Activated CD8-positive, alpha-beta T cell treated with anti-CD3 and anti-CD28 coated beads, Interleukin-2, amount 10 ng/mL, durations not matched to agents 7 days and 5 days (primary cell): ENCODE measurements around the gene OPTC. TPM values are rescaled to one million over a fixed set of nuclear protein-coding genes. Genes with fewer than 3 reads are reported as not detected.
"Not testable (repeated sequence)": the region's sequence is repeated elsewhere in the genome, so short reads cannot be mapped to it uniquely, and the experiment has no call there.

Source experiments
- ATAC-seq: fragments of 150-1000 bp; cut with Tn5 transposase; one replicate; pipeline ENCODE4 v1.10.0; 2021; ENCODE audit warnings: moderate library complexity
- CTCF ChIA-PET: fragments of 350-600 bp; sonication (Branson Sonifier 250); formaldehyde crosslinking; loops from one replicate; lab custom pipeline; 2021; ENCODE audit warnings: antibody characterized with exemption; lab: Charles Lee
- POLR2A ChIA-PET: fragments of 350-600 bp; sonication (Branson Sonifier 250); formaldehyde crosslinking; loops from one replicate; lab custom pipeline; 2021; ENCODE audit warnings: antibody characterized with exemption; lab: Charles Lee
- DNase-seq: peaks from one replicate; pipeline ENCODE4 v3.0.0-alpha.2; 2020
- H3K27ac Mint-ChIP-seq: one replicate; pipeline ENCODE4 v1.8.0; 2021; ENCODE audit warnings: mild to moderate bottlenecking, mixed read lengths
- H3K27me3 Mint-ChIP-seq: one replicate; pipeline ENCODE4 v1.8.0; 2021; ENCODE audit warnings: low read depth, mixed read lengths
- H3K36me3 Mint-ChIP-seq: one replicate; pipeline ENCODE4 v1.8.0; 2021; ENCODE audit warnings: low read depth, mixed read lengths
- H3K4me1 Mint-ChIP-seq: one replicate; pipeline ENCODE4 v1.8.0; 2021; ENCODE audit warnings: low read depth, mixed read lengths
- H3K4me3 Mint-ChIP-seq: one replicate; pipeline ENCODE4 v1.8.0; 2021; ENCODE audit warnings: mild to moderate bottlenecking, mixed read lengths
- H3K9me3 Mint-ChIP-seq: one replicate; pipeline ENCODE4 v1.8.0; 2022; ENCODE audit warnings: mixed read lengths; ENCODE audit not compliant: insufficient read depth
- total RNA-seq, 2 experiments: library from RNA; stranded (reverse); gene quantifications; one replicate each; pipeline ENCODE4 v1.2.3, GENCODE V29; 2021

OPTC gene, protein sequence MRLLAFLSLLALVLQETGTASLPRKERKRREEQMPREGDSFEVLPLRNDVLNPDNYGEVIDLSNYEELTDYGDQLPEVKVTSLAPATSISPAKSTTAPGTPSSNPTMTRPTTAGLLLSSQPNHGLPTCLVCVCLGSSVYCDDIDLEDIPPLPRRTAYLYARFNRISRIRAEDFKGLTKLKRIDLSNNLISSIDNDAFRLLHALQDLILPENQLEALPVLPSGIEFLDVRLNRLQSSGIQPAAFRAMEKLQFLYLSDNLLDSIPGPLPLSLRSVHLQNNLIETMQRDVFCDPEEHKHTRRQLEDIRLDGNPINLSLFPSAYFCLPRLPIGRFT
- not detected for total RNA-seq

DNA sequence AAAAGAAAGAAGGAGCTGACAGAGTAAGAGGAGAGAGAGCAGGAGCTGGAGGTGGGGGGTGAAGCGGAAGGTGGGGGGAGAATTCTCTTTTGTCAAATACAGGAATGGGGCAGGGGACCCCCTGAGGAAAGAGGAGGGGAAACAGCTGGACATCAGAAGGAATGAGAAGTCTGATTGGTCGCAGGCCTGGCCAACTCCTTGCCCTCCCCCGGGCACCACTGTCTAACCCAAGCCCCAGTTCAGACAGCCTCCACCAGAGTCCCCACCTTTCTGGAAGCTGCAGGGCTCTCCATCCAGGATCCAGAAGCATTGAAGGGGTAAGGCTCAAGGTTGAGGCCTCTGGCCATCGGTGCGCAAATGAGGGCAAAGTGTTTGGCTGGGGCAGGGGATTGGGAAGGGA is at the start of gene OPTC:
Gene OPTC, plus strand, starts transcription at position 253 of the 400 bp plus-strand sequence. CDS start 1,853 bp downstream, outside the sequence.
- CTCF ChIA-PET: interaction anchor here (0.7 to 2.8 kb wide), 8 partner anchors 10 to 322 kb away, joined by 3 to 14 read pairs (median 4); no protein-coding TSS in a partner anchor
- no peak for ATAC-seq
- Mint-ChIP-seq H3K4me1 (no peaks in the 10 kb centered on the region), H3K9me3 (no peaks in the 10 kb centered on the region), H3K27ac (no peak within 1 kb of the TSS), H3K36me3 (no peaks in the 10 kb centered on the region), H3K4me3 (no peak within 1 kb of the TSS), H3K27me3 (peaks cover 6% of the 10 kb centered on the region)
- no peak for DNase-seq
- POLR2A ChIA-PET: no interaction called here

GRCh38 chr1:203444171-203444576 is 49.8 kb upstream of the OPTC start:
- Mint-ChIP-seq H3K27me3 (peaks cover 34% of the 10 kb centered on the region), H3K9me3 (no peaks in the 10 kb centered on the region), H3K36me3 (no peaks in the 10 kb centered on the region), H3K27ac (no peak overlapping the region), H3K4me3 (no peak overlapping the region), H3K4me1 (no peaks in the 10 kb centered on the region)
- no peak for ATAC-seq
- ChIA-PET CTCF (no interaction called here), POLR2A (no interaction called here)
- DNase-seq: no peak

DNA sequence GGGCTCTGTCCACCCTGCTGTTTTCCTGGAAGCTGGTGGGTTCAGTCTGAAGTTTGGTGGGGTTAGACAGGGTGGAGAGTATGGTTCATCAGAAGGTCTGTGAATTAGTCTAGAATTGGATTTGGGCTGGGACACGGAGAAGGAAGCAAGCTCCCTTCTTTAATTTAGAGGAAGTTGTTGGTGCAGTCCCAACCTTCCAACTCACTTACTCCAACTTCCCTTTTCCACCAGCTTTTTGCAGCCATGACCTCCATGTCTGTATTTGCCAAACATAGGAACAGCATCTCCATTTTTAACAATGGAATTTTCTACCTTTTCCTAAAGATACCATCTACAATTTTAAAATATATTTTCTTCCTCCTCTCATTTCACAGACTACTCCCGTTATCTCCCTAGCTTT is 46.8 kb upstream of the OPTC start:
- Mint-ChIP-seq H3K27me3 (peaks cover 41% of the 10 kb centered on the region), H3K4me1 (no peaks in the 10 kb centered on the region)
- CTCF ChIA-PET: interaction anchor here (0.9 kb wide), 1 partner anchor 41 kb away, joined by 3 read pairs; no protein-coding TSS in a partner anchor

DNA sequence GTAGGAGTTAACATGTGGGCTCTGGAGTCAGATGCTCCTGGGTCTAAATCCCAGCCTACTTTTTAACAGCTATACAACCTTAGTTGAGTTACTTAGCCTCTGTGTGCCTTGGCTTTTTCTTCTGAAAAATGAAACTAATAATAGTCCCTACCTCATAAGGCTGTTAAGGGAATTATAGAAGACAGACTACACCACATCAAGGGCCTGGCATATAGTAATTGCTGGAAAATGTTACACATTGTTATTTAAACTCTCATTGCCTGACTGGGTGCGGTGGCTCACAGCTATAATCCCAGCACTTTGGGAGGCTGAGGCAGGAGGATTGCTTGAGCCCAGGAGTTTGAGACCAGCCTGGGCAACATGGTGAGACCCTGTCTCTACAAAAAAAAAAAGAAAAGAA is 46.4 kb upstream of the OPTC start:
- H3K9me3 Mint-ChIP-seq, ATAC-seq, H3K4me1 Mint-ChIP-seq, POLR2A ChIA-PET, H3K4me3 Mint-ChIP-seq, DNase-seq, H3K27ac Mint-ChIP-seq, H3K36me3 Mint-ChIP-seq: not testable (repeated sequence)
- H3K27me3 Mint-ChIP-seq: peaks cover 38% of the 10 kb centered on the region
- CTCF ChIA-PET: interaction anchor here (0.9 kb wide), 2 partner anchors 40 to 180 kb away, joined by 3 read pairs; no protein-coding TSS in a partner anchor

More for the DNA sequence above, 46.8 kb upstream of the OPTC start:
- Mint-ChIP-seq H3K4me3 (no peak overlapping the region), H3K9me3 (no peaks in the 10 kb centered on the region), H3K27ac (no peak overlapping the region), H3K36me3 (no peaks in the 10 kb centered on the region)
- POLR2A ChIA-PET: no interaction called here
- DNase-seq (no peak), ATAC-seq (no peak)

DNA sequence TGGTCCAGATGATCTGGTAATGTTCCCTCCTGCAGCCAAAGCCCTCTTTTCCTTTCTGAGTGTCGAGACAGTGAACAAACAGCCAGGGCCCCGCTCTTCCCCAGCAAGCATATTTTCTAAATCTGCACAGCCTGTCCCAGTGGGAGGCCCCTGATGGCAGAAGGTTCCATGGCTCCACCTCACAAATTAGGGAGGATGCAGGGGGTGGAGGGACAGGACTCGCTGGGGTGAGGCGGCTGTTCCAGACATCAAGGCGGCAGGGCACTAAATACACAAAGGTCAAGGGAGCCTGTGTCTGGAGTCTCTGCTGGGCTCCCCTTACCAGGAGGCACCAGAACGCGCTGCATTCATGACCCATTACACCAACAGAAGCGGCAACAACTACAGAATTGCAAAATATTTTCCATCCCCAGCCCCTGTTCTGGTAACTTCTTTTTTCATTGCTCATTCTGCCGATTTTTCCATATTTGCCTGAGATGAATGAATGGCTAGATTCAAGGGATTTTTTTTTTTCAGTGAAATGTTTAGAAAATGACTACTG is 45.4 kb upstream of the OPTC start:
- Mint-ChIP-seq H3K4me3 (no peak overlapping the region), H3K27me3 (peaks cover 37% of the 10 kb centered on the region), H3K36me3 (no peaks in the 10 kb centered on the region), H3K9me3 (no peaks in the 10 kb centered on the region), H3K4me1 (no peaks in the 10 kb centered on the region), H3K27ac (no peak overlapping the region)
- CTCF ChIA-PET: interaction anchor here (0.9 kb wide), 1 partner anchor 181 kb away, joined by 3 read pairs; no protein-coding TSS in a partner anchor
- no peak for ATAC-seq
- POLR2A ChIA-PET: no interaction called here
- DNase-seq: no peak

DNA sequence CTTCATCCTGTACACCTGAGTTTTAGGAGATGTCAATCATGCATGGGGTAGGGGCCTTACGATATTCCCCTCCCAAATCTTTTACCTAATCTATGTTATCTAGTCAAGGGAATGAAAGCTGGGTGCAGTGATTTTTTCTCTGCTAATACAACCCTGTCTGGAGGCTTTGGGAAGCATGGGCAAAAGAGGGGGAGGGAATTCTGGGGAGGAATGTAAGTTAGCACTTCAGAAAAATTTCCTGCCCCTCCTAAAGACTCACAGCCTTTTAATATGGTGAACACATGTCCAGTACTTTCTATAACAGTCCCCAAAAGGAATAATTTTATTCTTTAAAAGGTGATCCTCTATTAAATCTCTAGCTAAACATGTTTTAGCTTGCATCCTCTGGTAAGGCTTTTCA is 44.0 kb upstream of the OPTC start:
- CTCF ChIA-PET: no interaction called here

DNA sequence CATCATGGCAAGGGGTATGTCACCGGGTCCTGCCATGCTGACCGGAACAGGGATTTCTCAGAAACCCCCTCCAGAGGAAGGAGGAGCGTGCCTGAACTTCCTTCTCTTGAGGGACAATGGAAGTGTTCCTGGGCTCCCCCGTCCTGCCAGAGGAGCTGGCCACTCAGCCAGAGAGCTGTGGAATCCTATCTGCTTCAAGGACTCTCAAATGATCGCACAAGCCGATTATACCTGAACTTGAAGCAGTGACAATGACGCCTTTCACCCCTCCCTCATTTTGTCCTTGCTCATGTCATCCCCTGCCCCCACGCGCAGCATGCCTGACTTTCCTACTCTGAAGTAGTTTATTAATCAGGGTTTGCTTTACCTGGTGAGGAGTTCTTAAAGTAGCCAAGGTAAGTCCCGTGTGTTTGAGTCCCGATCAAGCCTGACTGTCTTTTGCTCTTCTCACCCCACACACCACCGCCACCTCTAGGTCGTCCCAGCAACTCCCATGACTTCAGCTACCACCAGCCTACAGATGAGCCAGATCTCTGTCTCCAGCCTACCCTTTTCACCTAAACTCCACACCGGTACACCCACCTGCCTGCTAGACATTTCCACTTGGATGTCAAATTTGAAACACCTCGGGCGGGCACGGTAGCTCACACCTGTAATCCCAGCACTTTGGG is 43.3 kb upstream of the OPTC start:
- Mint-ChIP-seq H3K27me3 (peaks cover 36% of the 10 kb centered on the region), H3K36me3 (no peaks in the 10 kb centered on the region), H3K4me3 (no peak overlapping the region), H3K4me1 (no peaks in the 10 kb centered on the region), H3K27ac (no peak overlapping the region), H3K9me3 (no peaks in the 10 kb centered on the region)
- DNase-seq: no peak
- CTCF ChIA-PET: no interaction called here
- POLR2A ChIA-PET: no interaction called here
- no peak for ATAC-seq

More for the DNA sequence above, 44.0 kb upstream of the OPTC start:
- POLR2A ChIA-PET: no interaction called here
- no peak overlapping the region for H3K4me3 Mint-ChIP-seq
- DNase-seq (no peak), ATAC-seq (no peak)
- H3K27me3 Mint-ChIP-seq: peaks cover 37% of the 10 kb centered on the region
- H3K9me3 Mint-ChIP-seq: no peaks in the 10 kb centered on the region
- H3K36me3 Mint-ChIP-seq: no peaks in the 10 kb centered on the region
- no peaks in the 10 kb centered on the region for H3K4me1 Mint-ChIP-seq
- H3K27ac Mint-ChIP-seq: no peak overlapping the region

- no peak for ATAC-seq
- ChIA-PET POLR2A (no interaction called here), CTCF (interaction anchor here (2.8 kb wide), 1 partner anchor 185 kb away, joined by 7 read pairs; no protein-coding TSS in a partner anchor)
- Mint-ChIP-seq H3K9me3 (no peaks in the 10 kb centered on the region), H3K4me1 (no peaks in the 10 kb centered on the region), H3K4me3 (no peak overlapping the region), H3K36me3 (no peaks in the 10 kb centered on the region), H3K27me3 (peaks cover 31% of the 10 kb centered on the region), H3K27ac (no peak overlapping the region)
- no peak for DNase-seq
These were observed 41.8 kb upstream of the OPTC start for GRCh38 chr1:203451836-203452784.

GRCh38 chr1:203453016-203453415 is 40.9 kb upstream of the OPTC start:
- CTCF ChIA-PET: interaction anchor here (2.8 kb wide), 1 partner anchor 186 kb away, joined by 7 read pairs; no protein-coding TSS in a partner anchor
- H3K4me3 Mint-ChIP-seq: no peak overlapping the region
- H3K9me3 Mint-ChIP-seq: no peaks in the 10 kb centered on the region
- POLR2A ChIA-PET: interaction anchor here (0.7 kb wide), 1 partner anchor 34 kb away, joined by 4 read pairs; no protein-coding TSS in a partner anchor
- H3K36me3 Mint-ChIP-seq: no peaks in the 10 kb centered on the region
- H3K4me1 Mint-ChIP-seq: no peaks in the 10 kb centered on the region
- peaks cover 35% of the 10 kb centered on the region for H3K27me3 Mint-ChIP-seq
- ATAC-seq (no peak), DNase-seq (no peak)
- no peak overlapping the region for H3K27ac Mint-ChIP-seq

- ChIA-PET CTCF (interaction anchor here (1.0 to 2.8 kb wide), 2 partner anchors 185 to 187 kb away, joined by 3 to 7 read pairs; no protein-coding TSS in a partner anchor), POLR2A (interaction anchor here (0.7 kb wide), 1 partner anchor 33 kb away, joined by 4 read pairs; no protein-coding TSS in a partner anchor)
- ATAC-seq (no peak), DNase-seq (no peak)
- Mint-ChIP-seq H3K9me3 (no peaks in the 10 kb centered on the region), H3K27me3 (peaks cover 36% of the 10 kb centered on the region), H3K4me3 (no peak overlapping the region), H3K4me1 (no peaks in the 10 kb centered on the region), H3K27ac (no peak overlapping the region), H3K36me3 (no peaks in the 10 kb centered on the region)
These were observed 40.3 kb upstream of the OPTC start for GRCh38 chr1:203453616-203454015.

- Mint-ChIP-seq H3K36me3 (no peaks in the 10 kb centered on the region), H3K27me3 (peaks cover 29% of the 10 kb centered on the region), H3K4me3 (no peak overlapping the region), H3K4me1 (no peaks in the 10 kb centered on the region), H3K27ac (no peak overlapping the region), H3K9me3 (no peaks in the 10 kb centered on the region)
- CTCF ChIA-PET: interaction anchor here (2.8 kb wide), 1 partner anchor 188 kb away, joined by 7 read pairs; no protein-coding TSS in a partner anchor
- POLR2A ChIA-PET: no interaction called here
- ATAC-seq: no peak
- DNase-seq: no peak
These were observed 38.9 kb upstream of the OPTC start for GRCh38 chr1:203454986-203455471.
